Epidermal melanocyte (primary cell): ENCODE measurements around the gene SERPINB11.
"Not testable (repeated sequence)": the region's sequence is repeated elsewhere in the genome, so short reads cannot be mapped to it uniquely, and the experiment has no call there.

Experiments used
- DNase-seq: peaks from one replicate; pipeline ENCODE4 v3.0.0; 2011; ENCODE audit warnings: low spot score; ENCODE audit not compliant: insufficient read length

Gene SERPINB11

DNA sequence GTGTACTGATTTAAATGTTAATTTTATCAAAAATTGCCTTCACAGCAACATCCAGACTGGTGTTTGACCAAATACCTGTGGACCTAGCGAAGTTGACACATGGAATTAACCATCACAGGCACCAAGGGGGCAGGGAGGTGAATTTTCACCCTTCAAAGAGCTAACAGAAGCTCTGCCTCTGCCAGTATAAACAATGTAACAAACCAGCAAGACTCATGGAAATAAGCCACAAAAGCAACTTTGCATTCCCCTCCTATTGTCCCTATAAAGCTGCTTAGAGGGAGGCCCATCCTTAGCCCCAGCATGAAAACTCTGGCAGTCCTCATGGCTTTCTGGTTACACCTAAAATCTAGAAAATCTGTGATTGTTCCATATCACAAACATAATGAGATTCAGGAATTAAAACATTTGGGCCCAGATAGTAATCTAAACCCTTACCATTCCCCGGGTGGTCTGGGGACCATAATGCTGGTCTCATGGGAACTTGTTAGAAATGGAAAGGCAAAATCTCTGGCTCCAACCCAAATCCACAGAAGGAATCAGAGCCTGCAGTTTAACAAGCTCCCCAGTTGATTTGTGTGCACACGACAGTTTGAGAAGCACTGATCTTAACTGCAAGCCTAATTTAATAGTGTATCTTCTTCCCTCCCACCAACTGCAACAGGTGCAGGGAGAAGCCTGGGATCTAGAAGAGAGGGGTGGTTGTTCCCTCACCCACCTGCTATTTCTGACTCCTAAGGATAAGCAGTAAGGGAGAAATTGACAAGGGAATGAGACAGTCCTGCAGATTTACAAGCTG lies 23.1 kb downstream of the SERPINB11 start:
- no peak for DNase-seq

DNA sequence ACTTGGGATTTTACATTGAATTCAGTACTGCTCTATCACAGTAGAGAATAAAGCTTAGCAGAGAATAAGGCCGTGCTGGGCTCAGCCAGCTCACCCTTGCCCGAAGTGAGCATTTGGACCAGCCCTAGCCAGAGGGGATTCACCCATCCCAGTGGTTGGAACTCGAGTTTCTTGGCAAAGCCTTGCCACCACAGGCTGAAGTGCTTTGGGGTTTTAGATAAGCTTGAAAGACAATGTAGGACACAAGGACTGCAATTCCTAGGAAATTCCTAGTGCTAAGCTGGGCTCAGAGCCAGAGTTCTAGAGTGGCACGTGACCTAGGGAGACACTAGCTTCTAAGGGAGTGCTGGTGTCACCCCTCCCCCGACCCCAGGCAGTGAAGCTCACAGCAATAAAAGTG lies 28.0 kb downstream of the SERPINB11 start:
- no peak for DNase-seq

DNA sequence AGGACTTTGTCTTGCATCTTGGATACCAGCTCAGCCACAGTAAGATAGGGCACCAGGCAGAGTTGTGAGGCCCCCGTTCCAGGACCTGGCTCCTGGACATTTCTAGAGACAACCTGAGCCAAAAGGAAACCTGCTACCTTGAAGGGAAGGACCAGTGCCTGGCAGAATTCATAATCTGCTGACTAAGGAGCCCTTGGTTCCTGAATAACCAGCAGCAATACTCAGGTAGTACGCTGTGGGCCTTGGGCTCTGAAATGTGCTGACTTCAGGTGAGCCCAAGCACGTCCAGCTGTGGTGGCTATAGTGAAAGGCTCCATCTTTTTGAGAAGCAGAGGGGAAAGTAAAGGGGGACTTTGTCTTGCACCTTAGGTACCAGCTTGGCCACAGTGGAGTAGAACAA lies 28.5 kb downstream of the SERPINB11 start:
- no peak for DNase-seq

DNA sequence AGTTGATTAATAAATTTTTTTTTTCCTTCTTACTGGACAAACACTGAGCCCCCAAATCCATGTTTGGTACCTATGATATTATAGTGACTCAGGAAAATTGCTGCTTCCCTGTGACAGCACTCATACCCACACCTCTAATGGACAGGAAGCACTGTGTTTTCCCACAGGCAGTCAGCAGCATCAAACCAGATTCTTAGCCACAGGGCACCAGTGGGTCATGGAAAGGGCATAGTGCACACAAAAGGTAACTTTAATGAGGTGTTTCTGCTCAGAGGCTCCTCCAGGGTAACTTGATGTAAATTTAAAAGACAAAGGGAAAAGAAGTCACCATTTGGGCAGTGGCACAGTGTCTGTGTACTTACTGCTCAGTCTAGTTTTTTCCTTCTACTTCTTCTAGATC lies 34.1 kb downstream of the SERPINB11 start:
- no peak for DNase-seq

DNA sequence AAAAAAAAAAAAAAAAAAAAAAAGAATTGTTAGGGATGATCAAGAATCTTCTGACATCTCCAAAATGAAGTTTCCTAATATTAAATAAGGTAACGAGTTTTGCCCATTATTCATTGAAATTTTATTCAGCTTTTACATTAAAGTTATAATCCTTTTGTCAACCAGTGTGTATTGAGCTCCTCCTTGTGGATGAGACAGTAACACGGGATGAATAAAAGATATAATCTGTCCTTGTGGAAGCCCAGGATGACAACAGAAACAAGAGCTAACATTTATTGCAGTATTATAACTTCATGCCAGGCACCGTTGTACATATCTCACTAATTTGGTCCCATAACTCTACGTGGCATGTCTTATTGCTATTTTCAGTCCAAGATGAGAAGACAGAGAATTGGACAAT lies 39.0 kb downstream of the SERPINB11 start:
- DNase-seq: no peak

DNA sequence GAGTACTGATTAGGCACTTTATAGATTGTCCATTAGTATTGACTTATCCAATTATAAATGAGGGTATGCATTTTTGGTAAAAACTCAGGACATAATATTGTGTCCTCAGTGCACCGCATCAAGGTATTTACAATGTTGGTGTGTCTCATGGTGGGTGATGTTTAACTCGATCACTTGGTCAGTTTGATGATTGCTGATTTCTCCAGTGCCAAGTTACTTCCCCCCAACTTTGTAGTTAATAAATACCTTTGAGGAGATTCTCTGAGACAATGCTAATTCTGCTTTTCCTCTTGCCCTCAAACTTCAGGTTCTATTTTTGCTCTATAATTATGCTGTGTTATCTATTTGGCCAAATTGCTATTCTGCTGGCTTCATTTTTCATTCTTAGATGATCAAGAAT lies 44.2 kb downstream of the SERPINB11 start:
- no peak for DNase-seq

DNA sequence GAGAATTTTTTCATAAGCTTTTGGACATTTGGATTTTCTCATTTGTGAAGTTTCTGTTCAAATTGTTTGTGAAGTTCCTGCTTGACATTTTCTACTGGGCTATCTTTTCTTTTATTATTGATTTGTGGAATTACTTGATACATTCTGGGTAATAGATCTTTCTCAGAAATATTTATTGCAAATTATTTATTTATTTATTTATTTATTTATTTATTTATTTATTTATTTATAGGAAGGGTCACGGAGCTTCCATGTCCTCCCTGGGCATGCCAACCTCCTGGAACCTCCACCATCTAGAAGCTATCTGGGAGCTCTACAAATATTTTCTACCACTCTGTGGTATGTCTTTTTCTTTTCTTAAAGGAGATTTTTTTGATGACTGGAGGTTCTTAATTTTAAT lies 46.7 kb downstream of the SERPINB11 start:
- no peak for DNase-seq

DNA sequence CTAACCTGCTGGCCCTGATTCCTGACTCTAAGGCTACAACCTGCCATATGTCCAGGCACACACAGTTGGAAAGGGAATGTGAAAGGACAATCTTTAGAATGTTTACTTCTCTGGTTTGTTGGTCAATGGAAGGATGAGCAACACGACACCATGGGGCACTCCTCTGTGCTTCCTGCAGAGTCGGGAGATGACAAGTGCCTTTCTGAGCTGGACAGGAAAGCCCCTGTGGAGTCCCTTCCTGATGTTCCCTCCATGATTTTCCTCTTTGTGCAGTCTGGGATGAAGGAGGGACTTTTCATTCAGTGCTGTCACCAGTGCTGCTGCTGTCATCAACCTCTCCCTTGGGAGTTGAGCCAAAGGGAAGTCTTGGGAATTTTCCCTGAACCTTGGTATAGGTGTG lies 49.9 kb downstream of the SERPINB11 start:
- no peak for DNase-seq

DNA sequence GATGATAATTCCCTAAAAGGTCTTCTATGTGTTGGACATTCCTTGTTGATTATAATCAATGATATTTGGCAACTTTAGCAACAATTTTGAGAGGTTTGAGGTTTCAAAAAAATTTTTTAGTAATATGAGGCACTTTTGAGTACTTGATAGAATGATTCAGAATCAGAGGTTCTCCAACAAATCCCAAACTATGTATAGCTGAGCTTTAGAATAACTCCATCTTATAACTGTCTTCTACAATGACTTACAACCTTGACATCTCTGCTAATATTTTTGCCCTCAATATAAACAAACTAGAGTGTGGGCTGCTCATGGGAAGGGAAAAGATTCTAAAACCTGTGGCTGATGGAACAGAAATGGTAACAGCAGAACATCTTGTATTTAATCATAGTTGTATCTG lies 50.9 kb downstream of the SERPINB11 start:
- no peak for DNase-seq

DNA sequence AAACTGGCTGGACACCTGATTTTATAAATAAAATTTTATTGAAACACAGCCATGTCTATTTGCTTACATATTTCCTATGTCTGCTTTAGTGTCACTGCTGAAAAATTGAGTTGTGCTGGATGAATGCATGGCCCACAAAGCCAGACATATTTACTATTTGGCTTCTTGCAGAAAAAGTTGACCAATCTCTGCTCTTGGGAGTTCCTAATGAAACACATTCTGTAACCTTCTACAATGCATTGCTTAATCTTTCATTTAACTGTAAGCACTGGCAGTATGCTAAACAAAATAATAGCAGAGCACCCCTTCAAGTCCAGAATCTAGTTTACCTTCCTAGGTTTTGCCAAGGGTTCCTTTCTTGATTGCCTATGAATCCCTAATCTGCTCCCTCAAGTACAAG lies 54.8 kb downstream of the SERPINB11 start:
- no peak for DNase-seq

DNA sequence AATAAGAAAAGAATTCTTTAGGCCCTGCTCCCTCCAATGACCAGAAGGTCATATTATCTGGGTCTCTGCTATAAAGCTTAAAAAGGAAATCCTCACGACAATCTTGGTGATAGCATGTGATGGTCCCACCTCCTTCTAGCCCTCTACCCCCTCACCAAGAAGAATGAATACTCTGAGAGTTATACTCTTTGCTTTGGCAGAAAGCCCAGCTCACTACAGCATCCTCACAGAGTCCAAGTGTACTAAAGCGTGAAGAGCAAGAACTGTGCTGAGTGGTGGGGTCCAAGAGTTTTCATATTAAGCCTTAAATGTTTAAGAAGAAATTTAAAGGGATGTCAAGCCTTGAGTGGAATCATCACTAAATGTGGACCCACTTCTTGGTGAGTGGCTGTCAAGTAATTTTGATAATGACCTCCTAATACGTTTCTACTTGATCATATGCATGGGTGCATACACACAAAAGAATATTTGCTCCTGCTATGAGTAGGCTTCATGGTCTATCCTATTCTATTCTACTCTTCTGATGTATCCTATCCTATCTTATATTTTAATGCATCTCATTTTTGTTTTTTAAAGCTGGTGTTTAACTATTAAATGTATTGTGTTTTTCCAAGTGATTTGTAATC lies 56.0 kb downstream of the SERPINB11 start:
- no peak for DNase-seq

DNA sequence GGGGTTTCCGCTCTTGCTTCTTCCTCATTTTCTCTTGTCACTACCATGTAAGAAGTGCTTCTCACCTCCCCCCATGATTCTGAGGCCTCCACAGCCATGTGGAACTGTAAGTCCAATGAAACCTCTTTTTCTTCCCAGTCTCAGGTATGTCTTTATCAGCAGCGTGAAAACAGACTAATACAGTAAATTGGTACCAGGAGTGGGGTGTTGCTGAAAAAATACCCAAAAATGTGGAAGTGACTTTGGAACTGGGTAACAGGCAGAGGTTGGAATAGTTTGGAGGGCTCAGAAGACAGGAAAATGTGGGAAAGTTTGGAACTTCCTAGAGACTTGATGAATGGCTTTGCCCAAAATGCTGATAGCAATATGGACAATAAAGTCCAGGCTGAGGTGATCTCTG lies 57.0 kb downstream of the SERPINB11 start:
- DNase-seq: not testable (repeated sequence)

DNA sequence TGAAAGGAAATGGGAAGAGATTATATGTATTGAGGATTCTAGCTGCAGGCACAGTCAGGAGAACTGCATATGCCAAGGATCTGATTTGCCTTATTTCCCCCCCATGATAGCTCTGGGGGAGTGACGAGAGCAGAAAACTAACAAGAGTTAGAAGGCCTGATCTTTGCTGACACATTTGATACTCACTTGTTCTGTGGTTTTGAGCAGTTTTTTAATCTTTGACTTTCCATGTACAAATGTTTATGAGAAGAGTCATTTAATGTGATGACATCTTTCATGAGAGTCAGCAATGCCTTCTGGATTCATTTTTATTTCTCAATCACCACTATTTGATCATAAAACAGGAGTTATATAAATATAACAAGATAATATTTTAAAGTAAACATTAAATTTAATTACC lies 59.8 kb downstream of the SERPINB11 start:
- no peak for DNase-seq

DNA sequence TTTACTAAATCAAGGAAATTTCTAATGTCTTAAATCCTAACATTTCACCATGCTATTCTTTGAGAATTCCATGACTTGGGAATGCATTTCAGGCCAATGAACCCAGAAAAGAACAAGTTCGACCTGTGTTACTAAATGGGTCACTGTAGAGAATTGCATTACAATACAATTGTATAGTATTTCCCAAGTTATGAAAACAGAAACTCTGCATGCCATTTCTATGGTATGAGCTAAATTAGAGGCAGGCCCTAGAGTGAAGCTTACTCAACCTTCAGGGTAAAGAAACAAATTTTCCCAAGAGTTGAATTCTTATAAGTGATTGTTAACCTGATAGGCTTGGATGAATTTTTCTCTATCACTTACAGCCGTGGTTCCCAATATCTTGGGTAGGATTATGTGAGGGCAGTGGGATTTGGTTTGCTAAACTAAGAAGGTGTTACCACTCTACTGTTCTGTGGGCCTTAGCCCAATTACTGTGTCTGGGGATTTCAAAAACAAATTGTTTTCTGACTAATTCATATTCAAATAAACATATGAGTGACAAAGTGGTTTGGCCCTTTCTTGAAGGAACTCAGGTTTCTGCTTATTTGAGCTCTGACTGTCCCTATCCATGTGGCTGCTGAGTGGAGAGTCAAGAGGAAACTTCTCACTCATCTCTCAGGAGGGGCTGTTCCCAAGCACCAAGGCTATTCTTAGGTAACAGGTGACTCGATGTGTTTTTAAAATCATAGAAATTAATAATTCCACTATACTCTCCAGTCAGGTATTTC lies 61.3 kb downstream of the SERPINB11 start:
- DNase-seq: no peak

DNA sequence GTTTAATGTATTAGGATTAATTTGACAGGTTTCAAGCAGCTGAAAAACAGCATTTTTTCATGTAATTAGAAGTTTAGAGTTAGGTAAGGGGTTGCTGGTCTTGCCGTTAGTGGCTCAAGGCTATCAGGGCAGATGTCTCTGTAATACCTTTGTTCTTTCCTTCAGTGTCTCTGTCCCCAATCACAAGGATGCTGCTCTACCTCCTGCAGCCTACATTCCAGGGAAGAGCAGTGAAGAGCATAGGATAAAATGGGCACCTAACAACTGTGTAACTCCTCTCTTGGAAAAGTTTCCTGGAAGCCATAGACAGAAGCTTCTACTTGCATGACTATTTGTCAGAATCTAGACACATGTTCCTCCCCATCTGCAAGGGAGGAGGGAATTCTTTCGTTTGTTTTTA lies 63.1 kb downstream of the SERPINB11 start:
- no peak for DNase-seq
